ENCODE results near the gene GNG2. TPM values are rescaled to one million over a fixed set of nuclear protein-coding genes. Genes with fewer than 3 reads are reported as not detected.

Gene GNG2
- total RNA-seq, 1 experiment from 2014 or later: 0.33 TPM

GRCh38 chr14:52015411-52016030, 155.1 kb downstream of the GNG2 start:
- no peak for DNase-seq
- BruUV-seq (replicated peaks): no TSS peak
- TF ChIP-seq EZH2 (IDR thresholded peaks at IDR 0.05; ENCODE audit: low read depth) (no peak), CTCF (conservative IDR thresholded peaks at IDR 0.05) (peak; percentile 39; the same call in 1 of the 2 replicates)
- intact Hi-C loops (cut with micrococcal nuclease; ENCODE audit: unreplicated experiment): loop anchor here (10.0 kb wide), 1 partner anchor 59 kb away; no protein-coding TSS in a partner anchor
- ChIA-PET POLR2A (ENCODE audit: unreplicated experiment) (interaction anchor here (0.6 kb wide), 1 partner anchor 468 kb away, joined by 4 read pairs; no protein-coding TSS in a partner anchor), CTCF (interaction anchor here (0.5 to 1.3 kb wide), 2 partner anchors 12 to 109 kb away, joined by 4 to 13 read pairs; no protein-coding TSS in a partner anchor)
- H3F3A ChIP-seq (ENCODE audit: insufficient read depth, low read depth): peaks cover 9% of the 10 kb centered on the region; the same call in 1 of the 2 replicates
- no peaks in the 10 kb centered on the region for H3K27me3 ChIP-seq (ENCODE audit: insufficient read depth, low read depth)
- H2AFZ ChIP-seq: no peak overlapping the region
- no peaks in the 10 kb centered on the region for H3K9me2 ChIP-seq (ENCODE audit: insufficient read depth)
- H3K9me3 ChIP-seq (ENCODE audit: insufficient read depth, low read depth): no peaks in the 10 kb centered on the region
- H3K27ac ChIP-seq: no peak overlapping the region
- H3K4me2 ChIP-seq: no peak overlapping the region
- H3K36me3 ChIP-seq (ENCODE audit: low read depth): 0 out of 2 replicates have a peak, but pooled peaks cover 4% of the 10 kb centered on the region
- H3K79me2 ChIP-seq (ENCODE audit: low read depth): no peaks in the 10 kb centered on the region
- H3K4me3 ChIP-seq: no peak overlapping the region
- no peaks in the 10 kb centered on the region for H3K4me1 ChIP-seq (replicated peaks; ENCODE audit: insufficient read depth)
- H4K20me1 ChIP-seq (ENCODE audit: insufficient read depth): no peaks in the 10 kb centered on the region

- H3K9me3 ChIP-seq (ENCODE audit: insufficient read depth, low read depth): no peaks in the 10 kb centered on the region
- no peaks in the 10 kb centered on the region for H3K36me3 ChIP-seq (ENCODE audit: low read depth)
- no peaks in the 10 kb centered on the region for H3K9me2 ChIP-seq (ENCODE audit: insufficient read depth)
- intact Hi-C loops (cut with micrococcal nuclease; ENCODE audit: unreplicated experiment): loop anchor here (10.0 kb wide), 1 partner anchor 57 kb away; no protein-coding TSS in a partner anchor
- no peak overlapping the region for H3K27ac ChIP-seq
- no peak overlapping the region for H3K4me3 ChIP-seq
- no peak overlapping the region for H2AFZ ChIP-seq
- DNase-seq: no peak
- no peaks in the 10 kb centered on the region for H3K4me1 ChIP-seq (replicated peaks; ENCODE audit: insufficient read depth)
- H4K20me1 ChIP-seq (ENCODE audit: insufficient read depth): no peaks in the 10 kb centered on the region
- no peak for TF ChIP-seq EZH2 (IDR thresholded peaks at IDR 0.05; ENCODE audit: low read depth)
- TF ChIP-seq CTCF (conservative IDR thresholded peaks at IDR 0.05): no peak
- no peaks in the 10 kb centered on the region for H3K79me2 ChIP-seq (ENCODE audit: low read depth)
- ChIA-PET CTCF (no interaction called here), POLR2A (ENCODE audit: unreplicated experiment) (no interaction called here)
- H3K27me3 ChIP-seq (ENCODE audit: insufficient read depth, low read depth): no peaks in the 10 kb centered on the region
- no TSS peak for BruUV-seq (replicated peaks)
- H3F3A ChIP-seq (ENCODE audit: insufficient read depth, low read depth): 0 out of 2 replicates have a peak, but pooled peaks cover under 1% of the 10 kb centered on the region
- H3K4me2 ChIP-seq: no peak overlapping the region
These were observed 157.8 kb downstream of the GNG2 start for GRCh38 chr14:52018252-52018651.

DNA sequence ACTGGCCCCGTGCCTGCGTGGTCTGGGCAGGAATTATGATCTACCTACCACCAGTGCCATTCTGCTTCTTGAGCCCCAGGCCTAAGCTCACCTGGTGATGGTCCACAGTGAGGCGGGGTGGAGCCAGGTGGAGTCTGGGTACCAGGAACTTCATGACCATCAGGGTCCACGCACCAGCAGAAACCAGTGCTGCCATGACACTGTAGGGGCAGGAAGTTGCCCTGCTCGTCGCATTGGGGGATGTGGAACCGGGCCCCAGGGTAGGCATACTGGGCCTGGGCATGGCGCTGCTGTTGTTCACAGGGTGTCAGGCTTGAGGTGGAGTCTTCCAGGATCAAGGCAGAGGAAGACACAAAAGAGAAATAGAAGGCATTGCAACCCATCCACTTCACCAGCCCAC, 158.6 kb downstream of the GNG2 start:
- no peak for TF ChIP-seq EZH2 (IDR thresholded peaks at IDR 0.05; ENCODE audit: low read depth)
- no peak for TF ChIP-seq CTCF (conservative IDR thresholded peaks at IDR 0.05)
- no TSS peak for BruUV-seq (replicated peaks)
- Histone ChIP-seq H3K36me3 (ENCODE audit: low read depth) (no peaks in the 10 kb centered on the region), H2AFZ (no peak overlapping the region), H3K79me2 (ENCODE audit: low read depth) (no peaks in the 10 kb centered on the region), H3K4me2 (no peak overlapping the region), H3K4me1 (replicated peaks; ENCODE audit: insufficient read depth) (no peaks in the 10 kb centered on the region), H3K27ac (no peak overlapping the region), H3K4me3 (no peak overlapping the region), H3F3A (ENCODE audit: insufficient read depth, low read depth) (no peaks in the 10 kb centered on the region), H3K9me3 (ENCODE audit: insufficient read depth, low read depth) (no peaks in the 10 kb centered on the region), H3K27me3 (ENCODE audit: insufficient read depth, low read depth) (no peaks in the 10 kb centered on the region), H4K20me1 (ENCODE audit: insufficient read depth) (no peaks in the 10 kb centered on the region), H3K9me2 (ENCODE audit: insufficient read depth) (no peaks in the 10 kb centered on the region)
- CTCF ChIA-PET: no interaction called here
- intact Hi-C loops (cut with micrococcal nuclease; ENCODE audit: unreplicated experiment): loop anchor here (10.0 kb wide), 1 partner anchor 56 kb away; no protein-coding TSS in a partner anchor
- POLR2A ChIA-PET (ENCODE audit: unreplicated experiment): no interaction called here
- DNase-seq: no peak

Other genes starting within 250 kb of the GNG2 start
- 42.9 and 47.9 TPM in 2 replicates for gene FRMD6, start 208.7 kb upstream of the GNG2 start, total RNA-seq (2021)
- 162 and 184 TPM in 2 replicates for gene RTRAF, start 128.9 kb downstream of the GNG2 start, total RNA-seq (2021)
- gene NID2, start 208.4 kb downstream of the GNG2 start, total RNA-seq (2021): 0.11 TPM in 1 of 2 replicates, not detected in the other

Measured in PC-9 (cell line).